ENCODE data around the gene TNRC6B.

GRCh38 chr22:40377931-40378330, 200.2 kb downstream of the TNRC6B start:
- no peak for TF ChIP-seq MAX (IDR thresholded peaks at IDR 0.05; ENCODE audit: low read depth, low read length)
- no peak for TF ChIP-seq CTCF (IDR thresholded peaks at IDR 0.05; ENCODE audit: low read depth, low read length)
